Activated CD4-positive, CD25-positive, alpha-beta regulatory T cell treated with anti-CD3 and anti-CD28 coated beads, Interleukin-2, amount 50 U/mL, for 16 hours (primary cell): ENCODE measurements around the gene VAMP3.
A peak's percentile ranks its signal among the peaks of the same experiment; 100 is the strongest.
"Not testable (repeated sequence)": the region's sequence is repeated elsewhere in the genome, so short reads cannot be mapped to it uniquely, and the experiment has no call there.

Experiments used
- DNase-seq: peaks from one replicate; pipeline ENCODE4 v3.0.0-alpha.2; 2020; ENCODE audit warnings: low read depth, low spot score

The VAMP3 gene

DNA sequence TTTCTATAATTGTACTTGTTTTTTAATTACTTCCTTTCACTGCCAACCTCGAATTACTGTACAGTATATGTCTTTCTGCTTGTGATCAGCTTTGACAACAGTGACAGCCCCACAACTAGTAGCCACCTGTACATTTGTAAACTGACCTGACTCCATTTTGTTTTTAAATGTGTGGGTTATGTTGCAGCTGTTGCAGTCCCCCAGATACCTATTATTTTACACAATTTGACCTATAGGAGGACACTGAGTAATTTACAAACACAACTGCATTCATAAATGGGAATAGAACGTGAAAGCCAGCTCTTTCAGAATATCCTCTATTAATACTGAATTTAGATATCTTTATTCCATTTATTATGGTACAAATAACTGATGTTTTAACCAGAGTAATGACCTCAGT, 2.5 kb upstream of the VAMP3 start:
- no peak for DNase-seq

DNA sequence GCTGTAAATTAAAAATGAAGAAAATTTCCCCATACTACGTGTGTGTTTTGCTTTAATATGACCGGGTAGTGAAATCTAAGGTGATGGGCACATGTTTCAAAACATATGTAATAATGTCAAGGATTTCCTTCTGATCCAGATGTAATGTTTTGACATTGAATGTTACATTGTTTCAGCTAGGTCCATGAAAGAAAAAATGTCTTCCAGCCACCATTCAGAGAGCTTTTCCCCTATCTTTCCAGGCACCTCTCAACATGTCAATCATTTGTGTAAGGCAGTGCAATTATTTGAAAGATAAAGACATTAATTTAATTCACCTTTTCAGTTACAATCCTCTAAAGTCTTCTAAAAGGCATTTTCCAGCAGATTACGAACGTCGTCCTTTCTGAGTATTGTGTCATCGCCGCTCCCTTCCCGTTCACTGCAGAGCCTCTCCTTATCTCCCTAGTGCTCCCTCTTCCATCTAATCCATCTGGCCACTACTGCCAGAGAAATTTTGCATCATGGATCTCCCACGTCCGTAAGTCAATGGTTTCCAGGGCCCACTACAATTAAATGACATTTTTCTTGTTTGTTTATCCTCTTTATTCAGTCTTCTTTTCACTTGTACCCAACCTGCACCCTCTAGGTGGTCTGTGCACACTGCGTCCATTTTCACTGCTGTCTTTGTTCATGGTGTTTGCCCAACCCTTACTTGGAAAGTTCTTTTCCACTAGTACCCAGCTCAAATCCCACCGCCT, 1.3 kb upstream of the VAMP3 start:
- no peak for DNase-seq

DNA sequence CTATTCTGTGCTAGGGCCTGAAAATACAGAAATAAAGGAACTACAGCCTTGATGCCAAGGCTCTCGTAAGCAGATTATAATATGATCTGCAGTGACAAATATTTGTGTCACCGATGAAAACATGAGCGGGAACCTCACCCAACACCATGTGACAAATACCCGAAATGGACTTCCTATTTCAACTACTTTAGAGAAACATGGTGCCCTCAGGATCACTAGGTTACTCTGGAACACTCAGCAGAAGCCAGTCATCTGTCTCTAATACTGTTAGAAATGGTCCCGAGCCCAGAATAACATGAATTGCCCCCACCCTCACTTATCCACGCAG, 463 bp upstream of the VAMP3 start:
- DNase-seq = no peak

GRCh38 chr1:7771823-7772299, 765 bp downstream of the VAMP3 start:
- DNase-seq = no peak

- DNase-seq = no peak
Observed at GRCh38 chr1:7777591-7777990, 6.5 kb downstream of the VAMP3 start.

DNA sequence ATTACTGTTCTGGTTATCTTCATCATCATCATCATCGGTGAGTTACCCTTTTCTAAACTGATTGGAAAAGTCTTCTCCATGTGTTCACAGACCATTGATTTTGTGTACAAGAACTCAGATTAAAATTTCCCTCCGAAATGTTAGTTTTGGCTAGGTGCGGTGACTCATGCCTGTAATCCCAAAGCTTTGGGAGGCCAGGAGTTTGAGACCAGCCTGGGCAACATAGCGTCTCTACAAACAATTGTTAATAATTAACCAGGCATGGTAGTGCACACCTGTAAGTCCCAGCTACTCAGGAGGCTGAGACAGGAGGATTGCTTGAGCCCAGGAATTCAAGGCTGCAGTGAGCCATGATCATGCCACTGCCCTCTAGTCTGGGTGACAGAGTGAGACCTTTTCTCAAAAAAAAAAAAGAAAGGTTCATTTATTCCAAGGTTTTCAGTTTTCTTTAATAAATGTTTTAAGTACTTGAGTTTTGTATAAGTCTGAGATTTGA, 7.1 kb downstream of the VAMP3 start:
- DNase-seq = no peak

GRCh38 chr1:7780976-7781375, 9.9 kb downstream of the VAMP3 start:
- DNase-seq = no peak

GRCh38 chr1:7781501-7781900, 10.4 kb downstream of the VAMP3 start:
- DNase-seq = no peak

- no peak for DNase-seq
Observed at GRCh38 chr1:7781923-7782495, 10.9 kb downstream of the VAMP3 start.

DNA sequence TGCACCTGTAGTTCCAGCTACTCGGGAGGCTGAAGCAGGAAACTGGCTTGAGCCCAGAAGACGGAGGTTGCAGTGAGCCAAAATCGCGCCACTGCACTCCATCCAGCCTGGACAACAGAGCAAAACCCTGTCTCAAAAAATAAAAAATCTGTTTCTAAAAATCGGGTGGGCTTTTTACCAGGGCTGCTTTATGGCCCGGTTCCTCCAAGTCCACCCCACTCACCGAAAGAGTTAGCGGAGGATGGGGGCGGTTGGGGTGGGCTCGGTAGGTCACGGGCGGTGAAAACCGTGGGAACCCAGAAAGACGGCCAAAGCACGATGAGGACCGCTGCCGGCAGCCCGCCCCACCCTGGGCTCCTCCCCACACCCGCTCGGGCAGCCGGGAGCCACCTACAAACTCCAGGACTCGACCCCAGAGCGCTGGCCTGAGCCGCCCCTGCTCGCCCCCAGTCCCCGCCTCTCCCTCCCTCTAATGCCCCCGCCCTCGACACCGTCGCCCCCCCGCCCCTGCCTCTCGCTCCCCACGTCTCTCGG, 12.1 kb downstream of the VAMP3 start:
- peak; percentile 4 for DNase-seq

DNA sequence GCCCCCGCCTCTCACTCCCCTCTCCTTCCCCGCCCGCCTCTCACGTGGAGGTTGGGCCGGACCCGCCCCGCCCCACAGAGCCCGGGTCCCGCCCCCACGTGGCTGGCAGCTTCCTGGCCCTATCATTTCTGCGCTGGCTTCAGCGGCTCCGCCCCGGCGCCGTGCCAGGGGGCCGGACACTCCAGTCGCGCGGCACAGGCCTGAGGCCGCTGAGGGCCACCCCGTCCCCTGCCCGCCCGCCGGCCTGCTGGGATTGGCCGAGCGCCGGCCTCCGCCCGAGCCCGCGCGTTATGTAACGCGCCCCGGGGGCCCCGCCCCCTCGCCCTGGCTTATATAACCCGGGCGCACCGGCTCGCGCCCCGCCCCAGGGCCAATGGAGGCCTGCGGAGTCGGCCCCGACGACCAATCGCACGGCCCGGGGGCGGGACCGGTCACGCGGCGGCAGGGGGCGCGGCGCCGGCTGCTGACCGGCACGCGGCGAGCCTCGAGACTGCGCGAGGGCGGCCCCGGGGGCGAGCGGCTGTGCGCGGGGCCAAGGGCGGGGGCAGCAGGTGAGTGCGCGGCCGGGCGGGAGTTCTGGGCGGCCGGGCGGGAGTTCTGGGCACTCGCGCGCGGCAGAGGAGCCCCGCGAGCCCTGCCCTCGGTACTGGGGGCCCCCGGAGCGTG, 12.9 kb downstream of the VAMP3 start, which contains the start of gene PER3:
Gene PER3 (plus strand): TSS at position 466 of the 666 bp plus-strand sequence. CDS start 587 bp downstream, outside the sequence.
- DNase-seq = peak; percentile 78

DNA sequence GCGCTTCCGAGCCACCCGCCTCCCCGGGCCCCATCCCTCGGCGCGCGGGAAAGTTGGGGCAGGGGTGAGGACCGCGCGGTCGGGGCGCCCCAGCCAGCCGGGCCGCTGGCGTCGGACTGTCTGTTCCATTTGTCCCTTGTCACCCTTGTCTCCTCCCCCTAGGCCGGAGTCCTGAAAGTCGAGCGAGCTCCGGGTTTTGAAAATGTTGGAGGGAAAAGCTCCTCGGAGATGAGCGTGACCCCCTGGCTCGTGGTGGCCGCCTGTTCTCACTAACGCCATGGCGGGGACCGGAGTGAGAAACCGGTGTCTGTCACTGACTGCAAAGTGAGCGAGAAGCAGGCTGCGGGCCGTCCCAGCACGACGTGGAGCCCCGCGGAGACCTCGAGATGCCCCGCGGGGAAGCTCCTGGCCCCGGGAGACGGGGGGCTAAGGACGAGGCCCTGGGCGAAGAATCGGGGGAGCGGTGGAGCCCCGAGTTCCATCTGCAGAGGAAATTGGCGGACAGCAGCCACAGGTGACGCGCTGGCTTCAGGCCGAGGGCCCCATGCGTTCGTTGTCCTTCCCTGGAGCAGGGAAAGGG, 13.5 kb downstream of the VAMP3 start:
- DNase-seq = no peak

GRCh38 chr1:7785108-7785507, 14.0 kb downstream of the VAMP3 start:
- no peak for DNase-seq

- no peak for DNase-seq
Observed at GRCh38 chr1:7786795-7787194, 15.7 kb downstream of the VAMP3 start.

DNA sequence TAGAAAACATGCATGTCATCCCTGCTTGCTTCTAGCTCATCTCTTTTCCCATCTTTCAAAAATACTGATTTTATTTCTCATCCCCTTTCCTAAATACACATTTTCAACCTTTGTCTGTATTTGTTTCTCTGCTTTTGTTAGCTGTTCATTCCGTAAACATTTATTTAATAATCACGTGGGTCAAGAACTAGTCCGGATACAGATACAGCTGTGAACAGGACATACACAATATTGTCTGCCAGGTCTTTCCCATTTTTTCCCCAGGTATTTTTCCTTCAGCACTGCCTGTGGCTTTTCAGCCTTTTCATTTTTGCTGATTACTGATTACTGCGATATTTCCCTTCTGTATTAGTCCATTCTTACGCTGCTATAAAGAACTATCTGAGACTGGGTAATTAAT, 18.7 kb downstream of the VAMP3 start:
- DNase-seq = no peak

DNA sequence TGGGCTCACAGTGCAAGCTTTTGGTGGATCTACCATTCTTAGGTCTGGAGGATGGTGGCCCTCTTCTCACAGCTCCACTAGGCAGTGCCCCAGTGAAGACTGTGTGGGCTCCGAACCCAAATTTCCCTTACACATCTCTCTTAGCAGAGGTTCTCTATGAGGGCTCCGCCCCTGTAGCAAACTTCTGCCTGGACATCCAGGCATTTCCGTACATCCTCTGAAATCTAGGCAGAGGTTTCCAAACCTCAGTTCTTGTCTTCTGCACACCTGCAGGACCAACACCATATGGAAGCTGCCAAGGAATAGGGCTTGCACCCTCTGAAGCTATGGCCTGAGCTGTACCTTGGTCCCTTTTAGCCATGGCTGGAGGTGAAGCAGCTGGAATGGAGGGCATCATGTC, 19.9 kb downstream of the VAMP3 start:
- not testable (repeated sequence) for DNase-seq

DNA sequence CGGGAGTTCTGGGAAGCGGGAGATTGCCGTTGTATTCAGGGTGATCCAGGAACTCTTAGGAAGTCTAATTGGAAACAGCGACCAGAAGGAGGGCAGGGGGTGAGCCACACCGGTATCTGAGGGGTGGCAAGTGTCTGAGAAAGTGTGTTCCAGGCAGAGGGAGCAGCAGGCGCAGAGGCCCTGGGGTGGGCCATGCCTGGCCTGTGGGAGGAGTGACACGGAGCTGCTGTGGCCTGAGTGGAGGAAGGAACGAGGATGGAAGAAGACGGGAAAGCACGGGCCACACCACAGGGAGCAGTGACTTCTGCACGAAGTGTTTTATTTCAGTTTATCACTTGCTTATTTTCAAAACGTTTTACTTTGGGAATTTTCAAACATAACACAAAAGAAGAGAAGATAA, 24.3 kb downstream of the VAMP3 start:
- no peak for DNase-seq

DNA sequence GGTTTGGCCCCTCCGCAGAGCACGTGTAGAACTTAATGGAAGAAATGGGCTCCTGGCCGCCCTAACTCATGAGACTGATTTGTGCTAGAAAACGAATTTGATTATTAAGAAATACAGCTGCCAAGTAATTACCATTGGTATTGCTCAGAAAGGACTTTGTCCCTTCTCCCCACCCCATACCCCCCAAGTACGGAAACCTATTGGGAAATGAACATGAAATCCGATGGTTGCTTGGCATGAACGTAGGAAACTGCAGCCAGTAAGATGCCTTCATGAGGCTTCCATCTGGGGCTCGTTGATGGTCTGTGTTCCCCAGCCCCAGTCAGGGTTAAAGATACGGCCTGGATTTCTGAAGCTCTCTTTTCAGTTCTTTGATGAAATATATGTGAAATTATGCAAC, 34.4 kb downstream of the VAMP3 start:
- DNase-seq = no peak

- DNase-seq = no peak
Observed at GRCh38 chr1:7808253-7808844, 37.3 kb downstream of the VAMP3 start.

GRCh38 chr1:7809742-7810141, 38.6 kb downstream of the VAMP3 start:
- no peak for DNase-seq

DNA sequence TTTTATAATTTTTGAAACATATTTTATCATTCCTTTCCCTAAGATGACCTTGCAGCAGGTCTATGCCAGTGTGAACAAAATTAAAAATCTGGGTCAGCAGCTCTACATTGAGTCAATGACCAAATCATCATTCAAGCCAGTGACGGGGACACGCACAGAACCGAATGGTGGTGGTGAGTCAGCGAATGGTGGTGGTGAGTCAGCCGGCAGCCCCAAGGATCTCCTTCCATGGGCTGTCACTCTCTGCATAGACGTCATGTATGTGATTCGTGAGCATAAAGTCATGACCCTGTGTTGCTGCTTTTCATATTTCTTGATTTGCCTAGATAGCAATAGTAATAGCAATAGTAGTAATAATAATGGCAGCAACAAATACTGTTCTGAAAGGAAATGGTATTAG, 39.3 kb downstream of the VAMP3 start:
- no peak for DNase-seq

DNA sequence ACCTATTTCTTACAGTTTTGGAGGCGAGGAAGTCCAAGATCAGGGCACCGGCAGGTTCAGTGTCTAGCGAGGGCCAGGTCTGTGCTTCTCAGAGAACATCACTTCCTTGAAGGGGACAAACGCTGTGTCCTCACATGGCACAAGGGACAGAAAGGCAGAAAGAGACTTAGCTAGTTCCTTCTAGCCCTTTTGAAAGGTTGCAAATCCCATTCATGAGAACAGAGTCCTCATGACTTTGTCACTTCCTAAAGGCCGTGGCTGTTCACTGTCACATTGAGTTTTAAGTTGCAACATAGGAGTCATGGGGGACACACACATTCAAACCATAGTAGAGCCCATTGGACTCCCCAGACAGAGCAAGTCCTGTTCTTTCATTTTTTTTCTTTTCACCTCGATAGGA, 40.4 kb downstream of the VAMP3 start:
- DNase-seq = no peak
